Cardiac muscle cell (in vitro differentiated cells and primary cell): Measurements from ENCODE around the gene TM4SF20. TPM values are rescaled to one million over a fixed set of nuclear protein-coding genes. Genes with fewer than 3 reads are reported as not detected.

ENCODE experiments used
- DNase-seq, 2 donors: peaks; one replicate each; pipeline versions ENCODE4 v3.0.0 to v3.0.0-alpha.2; 2010 to 2017; ENCODE audit warnings: low read depth in 1 of 2, low spot score in 1 of 2
- H3K27ac ChIP-seq: fragments of 200-600 bp; sonication (generic); 2 replicates; pipeline ENCODE4 v1.5.1; 2016
- H3K27me3 ChIP-seq: fragments of 200-600 bp; sonication (generic); 2 replicates; pipeline ENCODE4 v1.6.0; 2016; ENCODE audit warnings: control low read depth
- H3K36me3 ChIP-seq: fragments of 200-600 bp; sonication (generic); 2 replicates; pipeline ENCODE4 v1.5.1; 2016; ENCODE audit warnings: control low read depth
- H3K4me1 ChIP-seq: fragments of 200-600 bp; sonication (generic); 2 replicates; pipeline ENCODE4 v1.8.1; 2017; ENCODE audit warnings: low read depth, mild to moderate bottlenecking, mixed run types
- H3K4me3 ChIP-seq: fragments of 200-600 bp; sonication (generic); 2 replicates; pipeline ENCODE4 v1.5.1; 2016; ENCODE audit warnings: mild to moderate bottlenecking
- H3K9me3 ChIP-seq: fragments of 200-600 bp; sonication (generic); 2 replicates; pipeline ENCODE4 v1.5.1; 2017; ENCODE audit warnings: low read depth, mild to moderate bottlenecking, control low read depth
- CTCF ChIP-seq: IDR thresholded peaks from 2 replicates; pipeline ENCODE4 v1.5.1; 2012; ENCODE audit warnings: low read depth, mild to moderate bottlenecking, low read length
- polyA plus RNA-seq: library from polyadenylated mRNA; unstranded; fragments of >200 nt; fragmentation: Nextera tagmentation; extraction: Ambion mirVana; gene quantifications from 2 replicates; pipeline ENCODE4 v1.2.1, GENCODE V29; 2016
- total RNA-seq: library from RNA; depleted of rRNA; stranded (reverse); fragments of >200 nt; gene quantifications from 2 replicates; pipeline ENCODE4 v1.2.3, GENCODE V29; 2016

The TM4SF20 gene
- total and polyA plus RNA-seq, 2 experiments from 2014 or later, result not detected

GRCh38 chr2:227335713-227336112, 43.4 kb downstream of the TM4SF20 start:
- Histone ChIP-seq H3K4me1 (no peaks in the 10 kb centered on the region), H3K4me3 (no peak overlapping the region), H3K9me3 (no peaks in the 10 kb centered on the region), H3K27ac (no peak overlapping the region), H3K36me3 (peaks cover 39% of the 10 kb centered on the region), H3K27me3 (no peaks in the 10 kb centered on the region)
- peak in 1 of 2 donors; percentile 33 for DNase-seq
- no peak for TF ChIP-seq CTCF

GRCh38 chr2:227326783-227327182, 52.3 kb downstream of the TM4SF20 start:
- Histone ChIP-seq H3K27ac (no peak overlapping the region), H3K4me3 (peak overlapping the region; percentile 64), H3K27me3 (no peaks in the 10 kb centered on the region), H3K36me3 (no peaks in the 10 kb centered on the region), H3K4me1 (peaks cover 8% of the 10 kb centered on the region), H3K9me3 (no peaks in the 10 kb centered on the region)
- DNase-seq, result no peak
- no peak for TF ChIP-seq CTCF

DNA sequence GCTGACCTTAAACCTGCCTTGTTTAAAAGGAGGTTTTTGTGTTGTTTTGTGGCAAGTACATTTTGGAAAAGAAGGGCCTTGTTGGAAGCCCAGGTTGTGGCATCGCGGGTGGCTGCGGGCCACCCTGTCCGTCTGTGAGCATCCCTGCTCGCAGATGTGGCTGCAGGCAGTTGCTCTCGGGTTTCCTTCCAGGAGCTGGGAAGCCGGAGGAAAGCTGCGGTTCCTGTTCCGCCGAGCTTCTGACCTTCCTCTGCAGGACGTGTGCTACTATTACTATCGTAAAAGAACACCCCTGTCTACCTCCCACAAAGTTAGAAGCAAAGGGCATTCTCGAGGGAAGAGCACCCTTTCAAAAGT, 53.3 kb downstream of the TM4SF20 start:
- Histone ChIP-seq H3K27me3 (no peaks in the 10 kb centered on the region), H3K9me3 (no peaks in the 10 kb centered on the region), H3K27ac (peak overlapping the region; percentile 93), H3K4me3 (peak overlapping the region; percentile 64), H3K36me3 (no peaks in the 10 kb centered on the region), H3K4me1 (peaks cover 8% of the 10 kb centered on the region)
- no peak for TF ChIP-seq CTCF
- peak; percentile 60 to 62 for DNase-seq

GRCh38 chr2:227324995-227325838, 53.9 kb downstream of the TM4SF20 start, which contains the start of gene MFF:
TSS of gene MFF (plus strand) at chr2:227325251. CDS start at chr2:227330666, 5,415 bp downstream.
- peaks cover 8% of the 10 kb centered on the region for H3K4me1 ChIP-seq
- peak within 1 kb of the TSS; percentile 64 for H3K4me3 ChIP-seq
- DNase-seq, result peak; percentile 94 to 96
- H3K9me3 ChIP-seq, result no peaks in the 10 kb centered on the region
- TF ChIP-seq CTCF, result peak; percentile 17
- H3K27ac ChIP-seq, result peak within 1 kb of the TSS; percentile 93
- no peaks in the 10 kb centered on the region for H3K27me3 ChIP-seq
- no peaks in the 10 kb centered on the region for H3K36me3 ChIP-seq

DNA sequence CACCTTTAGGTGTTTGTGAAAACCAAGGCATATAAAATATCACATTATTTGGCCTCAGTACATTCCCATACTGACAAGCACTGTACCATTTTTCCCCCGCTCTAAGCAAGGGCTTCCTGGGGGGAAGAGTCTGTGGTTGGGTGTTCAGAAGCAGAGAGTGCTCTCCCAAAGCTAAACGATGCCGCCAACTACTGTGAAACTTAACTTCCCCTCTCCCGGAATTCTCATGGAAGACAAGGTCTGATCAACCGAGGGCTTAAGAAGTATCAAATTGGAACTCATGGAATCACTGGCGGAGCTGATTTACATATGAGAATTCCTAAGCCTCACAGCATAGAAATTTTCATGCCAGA, 54.5 kb downstream of the TM4SF20 start:
- Histone ChIP-seq H3K4me1 (peaks cover 8% of the 10 kb centered on the region), H3K36me3 (no peaks in the 10 kb centered on the region), H3K4me3 (peak overlapping the region; percentile 64), H3K9me3 (no peaks in the 10 kb centered on the region), H3K27ac (peak overlapping the region; percentile 93), H3K27me3 (no peaks in the 10 kb centered on the region)
- no peak for TF ChIP-seq CTCF
- DNase-seq, result no peak
